ENCODE data around the gene ZC3H10. TPM values are rescaled to one million over a fixed set of nuclear protein-coding genes. Genes with fewer than 3 reads are reported as not detected.

ZC3H10 gene
- total and polyA plus RNA-seq, 2 of the 13 experiments (the other 11 are each of a cell fraction or from before 2014, with no cell fraction given), result 0.70 to 2.3 TPM

- no peak for TF ChIP-seq ZMAT3 (CRISPR knock-in tag; conservative IDR thresholded peaks at IDR 0.05)
- no peak for TF ChIP-seq CREB1 (IDR thresholded peaks at IDR 0.05)
- no peak for TF ChIP-seq CREB1 (CRISPR knock-in tag; IDR thresholded peaks at IDR 0.05)
- TF ChIP-seq REL (CRISPR knock-in tag; conservative IDR thresholded peaks at IDR 0.05), result no peak
- no peak for TF ChIP-seq ZNF362 (CRISPR knock-in tag; IDR thresholded peaks at IDR 0.05; ENCODE audit: borderline replicate concordance)
- TF ChIP-seq ZNF703 (CRISPR knock-in tag; IDR thresholded peaks at IDR 0.05; ENCODE audit: borderline replicate concordance), result no peak
- no peak for TF ChIP-seq HDAC1 (CRISPR knock-in tag; IDR thresholded peaks at IDR 0.05)
- TF ChIP-seq DPF2 (CRISPR knock-in tag; IDR thresholded peaks at IDR 0.05; ENCODE audit: borderline replicate concordance, low read depth), result no peak
- no peak for TF ChIP-seq BATF2 (CRISPR knock-in tag; IDR thresholded peaks at IDR 0.05)
- no peak for TF ChIP-seq TRIM22 (IDR thresholded peaks at IDR 0.05)
- no peak for TF ChIP-seq AHDC1 (CRISPR knock-in tag; IDR thresholded peaks at IDR 0.05; ENCODE audit: borderline replicate concordance)
- no peak for TF ChIP-seq TEAD3 (CRISPR knock-in tag; optimal IDR thresholded peaks at IDR 0.05; ENCODE audit: borderline replicate concordance)
- no peak for TF ChIP-seq ZFYVE20 (CRISPR knock-in tag; IDR thresholded peaks at IDR 0.05; ENCODE audit: borderline replicate concordance, low read depth)
- no peak for TF ChIP-seq MEF2D (CRISPR knock-in tag; IDR thresholded peaks at IDR 0.05)
- TF ChIP-seq ZNF276 (CRISPR knock-in tag; IDR thresholded peaks at IDR 0.05; ENCODE audit: low read depth), result no peak
- no peak for TF ChIP-seq TEF (CRISPR knock-in tag; IDR thresholded peaks at IDR 0.05)
- no peak for TF ChIP-seq PHF5A (CRISPR knock-in tag; IDR thresholded peaks at IDR 0.05; ENCODE audit: low read depth, unreplicated experiment)
- no peak for TF ChIP-seq SMAD9 (CRISPR knock-in tag; IDR thresholded peaks at IDR 0.05)
These were observed 14.3 kb upstream of the ZC3H10 start (continued) for GRCh38 chr12:56103823-56104108.

Data from HepG2 (cell line).